GM04504 (cell line): ENCODE results near the gene HSPA12A.
A peak's percentile ranks its signal among the peaks of the same experiment; 100 is the strongest.

Experiments
- DNase-seq: peaks from one replicate; pipeline ENCODE4 v3.0.0-alpha.2; 2012; ENCODE audit warnings: low read depth

HSPA12A gene

DNA sequence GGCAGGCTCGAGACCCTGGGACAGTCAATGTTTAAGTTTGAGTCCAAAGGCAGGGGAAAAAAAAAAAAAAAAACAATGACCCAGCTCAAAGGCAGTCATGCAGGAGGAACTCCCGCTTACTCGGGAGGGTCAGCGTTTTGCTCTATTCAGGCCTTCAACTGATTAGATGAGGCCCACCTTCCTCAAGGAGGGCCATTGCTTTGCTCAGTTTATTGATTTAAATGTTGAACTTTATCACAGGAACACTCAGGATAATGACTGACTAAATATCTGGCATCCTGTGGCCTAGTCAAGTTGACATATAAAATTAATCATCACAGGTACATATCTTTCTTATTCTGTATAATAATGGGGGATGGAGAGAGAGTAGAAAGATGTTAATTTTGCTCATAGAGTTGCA lies 52.6 kb downstream of the HSPA12A start:
- DNase-seq, result no peak

DNA sequence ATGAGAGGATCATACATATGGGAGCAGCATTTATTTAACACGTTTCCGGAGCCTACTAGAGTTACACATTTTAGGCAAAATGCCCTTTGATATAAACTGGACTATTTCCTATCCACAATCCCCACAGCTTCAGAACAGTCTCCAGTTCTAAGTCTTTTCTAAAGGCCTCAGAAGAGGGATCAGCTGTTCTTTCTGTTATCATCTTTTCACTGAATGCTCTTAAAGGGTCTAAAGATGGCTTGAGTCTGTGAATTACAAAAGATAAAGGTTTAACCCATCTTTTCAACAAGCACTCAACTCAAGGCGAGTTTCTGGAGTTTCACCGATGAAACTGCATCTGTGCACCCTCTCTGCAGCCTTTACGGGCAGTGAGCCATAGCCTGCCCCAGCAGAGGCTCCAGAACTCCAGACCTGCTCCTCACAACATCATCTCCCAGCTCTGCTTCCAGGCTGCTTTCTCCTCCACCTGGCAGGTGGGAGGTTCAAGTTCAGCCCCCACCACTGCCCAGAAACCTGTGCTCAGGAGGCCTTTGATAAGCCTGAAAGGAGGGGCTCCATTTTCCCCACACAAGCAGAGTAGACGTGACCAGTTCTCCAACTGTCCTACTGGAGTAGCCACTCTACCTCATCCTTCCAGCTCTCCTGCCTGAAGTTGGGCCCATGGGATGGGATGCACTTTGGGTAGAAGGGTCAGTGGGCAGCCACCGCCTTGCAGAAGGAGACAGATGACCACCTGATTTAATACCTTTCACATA lies 53.4 kb downstream of the HSPA12A start:
- DNase-seq, result no peak

DNA sequence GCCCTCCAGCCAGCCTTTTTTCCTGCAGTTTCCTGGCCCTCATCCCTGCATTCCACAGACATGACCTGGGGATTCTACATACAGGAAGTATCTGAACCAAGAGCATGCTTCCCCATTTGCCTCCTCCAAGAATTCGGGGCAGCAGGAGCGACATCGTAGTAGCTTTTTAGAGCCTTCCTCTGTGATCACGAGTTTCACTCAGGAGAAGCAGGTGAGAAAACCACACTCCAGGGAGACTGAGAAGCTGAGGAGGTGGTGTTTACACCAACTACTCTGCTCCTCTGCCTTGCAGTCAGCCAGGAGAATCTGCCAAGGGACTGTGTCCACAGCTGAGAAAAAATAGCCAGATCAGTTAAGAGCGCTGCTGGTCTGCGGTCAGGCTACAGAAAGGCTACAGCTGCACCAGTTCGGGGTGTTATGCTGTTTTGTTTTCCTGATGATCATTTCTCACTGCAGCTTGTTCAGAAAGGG lies 54.1 kb downstream of the HSPA12A start:
- DNase-seq, result peak; percentile 13

DNA sequence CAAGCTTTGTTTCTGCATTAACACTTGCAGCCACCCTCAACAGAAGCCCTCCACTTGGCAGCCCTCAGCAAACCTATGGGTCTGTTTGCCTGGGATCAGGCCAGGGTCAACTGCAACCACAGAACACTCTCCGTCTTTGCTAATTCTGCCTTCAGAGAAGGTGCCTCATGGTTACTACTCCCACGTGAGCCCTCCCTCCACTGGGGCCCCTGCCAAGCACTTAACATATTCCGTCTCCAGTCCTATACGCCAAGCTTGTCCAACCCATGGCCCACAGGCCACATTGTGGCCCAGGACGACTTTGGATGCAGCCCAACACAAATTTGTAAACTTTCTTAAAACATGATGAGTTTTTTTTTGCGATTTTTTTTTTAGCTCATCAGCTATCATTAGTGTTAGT lies 54.7 kb downstream of the HSPA12A start:
- DNase-seq, result no peak

DNA sequence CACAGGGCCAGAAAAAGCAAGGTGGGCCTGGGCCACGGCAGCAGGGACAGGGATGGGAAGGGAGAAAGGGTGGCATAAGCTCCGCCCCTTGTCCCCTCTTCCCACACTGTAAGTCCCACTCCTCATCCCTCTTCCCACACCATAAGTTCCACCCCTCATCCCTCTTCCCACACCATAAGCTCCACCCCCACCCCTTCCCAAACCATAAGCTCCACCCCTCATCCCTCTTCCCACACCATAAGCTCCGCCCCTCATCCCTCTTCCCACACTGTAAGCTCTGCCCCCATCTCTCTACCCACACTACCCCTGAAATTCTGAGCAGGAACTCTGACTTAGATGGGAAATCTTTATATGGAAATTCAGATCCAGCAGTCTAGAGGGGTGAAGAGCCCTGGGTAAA lies 55.7 kb downstream of the HSPA12A start:
- DNase-seq, result no peak

DNA sequence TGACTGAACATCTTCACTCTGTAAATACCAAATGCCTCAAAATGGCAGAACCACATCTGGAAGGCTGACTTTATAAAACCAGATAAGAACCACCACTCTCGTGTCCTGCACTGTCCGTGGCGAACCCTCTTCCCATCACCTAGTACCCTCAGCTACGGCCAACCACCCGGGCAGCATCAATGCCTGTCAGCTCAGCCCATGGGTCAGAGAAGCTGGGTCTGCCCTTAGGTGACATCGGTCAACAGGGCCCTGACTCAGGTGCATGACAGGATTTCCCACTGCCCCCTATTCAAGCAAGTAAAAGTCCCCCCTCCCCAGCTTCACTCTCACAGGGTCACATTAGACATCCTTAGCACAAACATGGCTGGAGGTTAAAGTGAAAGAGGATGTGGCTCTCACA lies 56.6 kb downstream of the HSPA12A start:
- no peak for DNase-seq

DNA sequence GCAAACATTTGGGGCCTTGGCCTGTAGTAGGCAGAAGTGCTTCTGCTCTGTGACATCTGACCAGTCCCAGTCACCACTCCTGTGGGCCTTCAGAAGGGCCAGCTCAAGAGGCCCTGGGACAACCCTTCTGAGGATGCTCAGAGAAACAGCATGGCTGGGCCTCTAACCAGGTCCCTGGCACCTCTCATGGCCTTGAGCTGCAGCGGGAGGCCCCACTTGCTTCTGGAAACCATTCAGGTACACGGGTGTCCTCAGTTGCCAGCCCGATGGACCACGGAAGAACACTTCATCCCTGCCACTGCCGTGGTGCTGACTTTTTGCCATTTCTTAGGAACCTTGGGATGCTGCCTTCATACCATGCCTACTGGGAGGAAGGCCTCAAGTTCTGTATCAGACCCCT lies 57.6 kb downstream of the HSPA12A start:
- DNase-seq, result no peak

DNA sequence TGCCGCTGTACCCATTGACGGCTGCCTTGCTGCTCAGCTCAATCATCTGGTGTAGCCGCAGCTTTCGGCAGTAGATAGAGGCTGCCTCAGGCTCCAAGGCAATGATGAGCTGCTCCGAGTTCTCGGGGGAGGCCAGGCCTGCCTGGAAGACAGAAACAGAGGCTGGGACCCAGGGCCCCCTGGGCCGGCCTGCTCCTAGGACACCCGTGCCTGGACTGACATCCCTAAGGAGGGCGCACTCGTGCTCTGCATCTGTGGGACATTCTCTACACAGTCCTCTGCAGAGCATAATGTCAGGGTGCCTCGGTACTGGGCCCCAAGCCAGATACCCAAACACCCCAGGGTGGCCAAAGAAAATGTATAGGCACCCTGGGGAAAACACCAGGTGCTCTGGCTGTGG lies 58.5 kb downstream of the HSPA12A start:
- no peak for DNase-seq

DNA sequence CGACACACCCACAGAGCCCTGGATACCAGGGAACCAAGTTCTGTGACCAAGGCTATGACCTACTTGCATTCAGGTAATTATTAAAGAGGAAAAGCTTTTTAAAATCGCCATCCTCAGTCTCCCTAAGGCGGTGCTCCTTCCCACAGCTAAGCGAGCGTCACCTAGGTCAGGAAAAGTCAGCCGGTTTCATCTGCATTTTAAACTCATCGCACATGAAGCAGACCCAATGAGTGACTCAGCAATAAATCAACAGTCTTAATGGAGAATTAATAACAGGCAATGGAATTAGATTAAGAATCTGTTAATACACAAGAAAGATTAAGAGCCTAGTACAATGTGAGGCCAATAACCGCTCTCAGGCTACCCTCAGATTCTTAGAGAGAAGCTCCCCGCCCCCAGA lies 59.2 kb downstream of the HSPA12A start:
- DNase-seq, result no peak

DNA sequence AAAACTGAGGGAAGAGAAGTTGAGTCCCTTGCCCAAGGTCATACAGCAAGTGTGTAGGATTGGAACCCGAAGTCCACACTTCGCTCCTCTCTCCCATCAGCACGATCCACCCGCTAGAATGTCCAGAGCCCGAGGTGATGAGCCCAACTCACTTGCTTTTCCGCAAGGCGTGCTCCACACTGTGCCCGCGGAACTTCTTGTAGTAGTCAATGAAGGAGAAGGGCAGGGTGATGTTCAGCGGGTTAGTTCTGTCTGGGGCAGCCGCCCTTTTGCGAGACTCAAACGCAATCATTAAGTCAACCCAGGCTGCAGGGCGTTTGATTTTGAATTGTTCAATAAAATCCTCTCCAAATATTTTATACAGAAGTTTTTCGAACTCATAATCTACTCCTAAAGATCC lies 63.0 kb downstream of the HSPA12A start:
- DNase-seq, result no peak

DNA sequence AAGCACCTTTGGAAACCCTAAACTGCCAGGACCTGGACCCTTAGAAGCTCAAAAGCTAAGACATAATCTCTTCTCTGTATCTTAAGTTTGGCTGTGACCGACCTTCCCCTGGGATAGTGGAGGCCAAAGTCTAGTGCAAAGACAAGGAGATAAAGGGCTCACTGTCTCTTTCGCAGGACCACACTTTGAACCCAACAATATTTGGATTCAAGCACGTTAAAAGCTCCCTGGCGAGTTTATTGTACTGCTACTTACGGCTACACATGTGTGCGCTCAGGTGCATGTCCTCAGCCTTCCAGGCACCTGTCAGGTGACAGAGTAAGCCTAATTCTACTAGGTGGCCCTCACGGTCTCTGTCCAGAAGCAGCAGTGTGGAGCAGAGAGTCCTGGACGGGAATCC lies 65.7 kb downstream of the HSPA12A start:
- no peak for DNase-seq

DNA sequence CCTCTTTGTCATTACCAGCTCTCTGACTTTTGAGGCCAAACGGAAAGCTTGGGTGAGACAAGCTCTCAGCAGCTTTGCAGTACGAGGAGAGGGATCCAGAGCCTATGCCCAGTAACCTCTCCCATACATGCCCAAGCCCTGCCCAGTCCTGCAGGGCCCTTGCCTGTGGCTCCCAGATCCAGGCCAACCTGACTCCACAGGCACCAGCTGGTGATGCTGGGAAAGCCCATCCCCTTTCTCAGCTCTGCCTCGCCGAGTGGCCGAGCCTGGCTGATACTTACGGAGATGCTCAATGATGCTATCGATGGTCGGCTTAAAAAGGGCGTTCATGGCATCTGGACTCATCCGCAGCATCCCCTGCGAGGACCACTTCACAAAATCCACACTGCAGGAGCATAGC lies 66.2 kb downstream of the HSPA12A start:
- no peak for DNase-seq

DNA sequence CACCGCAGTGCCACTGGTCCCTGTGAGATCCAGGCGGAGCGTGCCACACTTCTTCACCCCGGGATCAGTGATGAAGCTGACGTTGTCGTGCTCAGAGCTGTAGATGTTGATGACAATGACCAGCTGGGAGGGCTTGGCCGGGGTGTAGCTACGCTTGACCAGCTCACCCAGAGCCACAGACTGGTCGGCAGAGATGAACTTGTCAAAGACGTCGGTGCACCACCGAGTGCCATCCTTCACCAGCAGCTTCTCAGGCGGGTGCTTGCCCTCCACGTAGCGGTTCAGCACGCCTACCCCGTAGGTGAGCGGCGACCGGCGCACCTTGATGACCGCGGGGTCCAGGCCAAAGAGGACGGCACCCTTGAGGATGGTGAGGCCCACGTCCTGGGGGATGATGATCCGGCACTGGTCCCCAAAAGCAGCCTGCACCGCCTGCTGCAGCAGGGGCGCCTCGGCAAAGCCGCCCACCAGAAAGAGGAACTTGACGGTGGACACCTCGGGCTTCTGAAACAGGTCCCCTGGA lies 67.4 kb downstream of the HSPA12A start:
- DNase-seq, result no peak

DNA sequence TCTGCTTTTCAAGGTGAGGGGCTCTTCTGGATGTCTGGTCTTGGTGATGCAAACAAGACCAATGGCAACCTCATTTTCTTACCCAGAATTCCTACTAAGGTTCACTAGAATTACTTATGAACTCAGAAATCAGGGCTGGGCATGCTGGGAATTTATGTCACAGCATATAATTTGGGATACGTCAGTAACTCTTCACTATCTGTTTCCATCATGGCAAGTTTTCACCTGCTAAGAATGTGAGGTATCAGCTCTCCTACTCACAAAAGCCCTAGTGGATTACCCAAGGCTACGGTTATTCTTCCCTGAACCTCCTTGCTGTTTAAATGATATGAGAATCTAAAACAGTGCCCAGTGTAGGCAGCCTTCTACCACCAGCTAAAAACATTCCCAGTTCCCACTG lies 68.5 kb downstream of the HSPA12A start:
- no peak for DNase-seq

DNA sequence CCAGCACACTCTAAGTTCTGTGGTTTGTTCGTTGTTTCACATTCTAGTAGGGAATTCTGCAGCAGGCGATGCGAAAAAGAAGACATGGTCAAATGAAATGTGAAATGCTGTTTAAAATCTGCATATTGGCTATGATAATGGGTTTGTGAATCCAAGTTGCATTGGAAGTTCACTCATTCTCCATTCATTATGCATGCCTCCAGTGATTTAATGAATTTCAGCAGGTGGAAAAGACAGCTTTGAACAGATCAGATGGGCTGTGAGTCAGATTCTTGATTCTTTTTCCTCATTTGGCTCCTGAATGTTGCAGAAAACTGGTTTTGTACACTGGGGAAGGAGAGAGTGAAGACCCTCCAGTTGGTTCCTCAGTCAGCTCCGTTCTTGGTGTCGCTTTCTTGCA lies 69.5 kb downstream of the HSPA12A start:
- no peak for DNase-seq

DNA sequence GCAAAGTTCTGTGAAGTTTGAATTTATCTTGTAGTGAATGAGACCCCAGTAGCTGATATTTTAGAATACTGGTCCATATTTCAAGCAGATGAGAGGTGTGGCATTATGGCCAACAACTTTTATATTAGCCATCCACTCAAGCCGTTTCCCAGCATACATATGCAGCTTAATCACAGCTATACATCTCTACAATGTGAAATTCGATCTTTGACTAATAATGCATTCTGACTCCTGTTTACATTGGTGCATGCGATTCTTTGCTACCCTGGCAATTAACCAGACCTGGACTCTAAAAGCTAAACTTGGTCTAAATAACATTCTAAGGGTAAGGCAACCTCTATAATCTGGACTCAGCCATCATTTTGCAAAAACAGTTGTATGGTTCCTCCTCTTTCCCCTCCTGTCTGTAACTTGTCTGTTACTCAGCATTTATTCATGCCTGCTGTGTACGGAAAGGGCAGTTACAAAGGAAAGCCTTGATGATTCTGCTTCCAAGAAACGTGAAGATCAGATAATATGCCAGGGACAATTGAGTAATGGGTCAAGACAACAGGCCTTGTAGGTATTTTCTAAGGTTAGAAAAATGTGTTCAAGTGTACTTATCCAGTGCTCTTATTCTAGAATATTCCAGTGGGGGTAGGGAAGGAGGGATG lies 71.0 kb downstream of the HSPA12A start:
- DNase-seq, result no peak

DNA sequence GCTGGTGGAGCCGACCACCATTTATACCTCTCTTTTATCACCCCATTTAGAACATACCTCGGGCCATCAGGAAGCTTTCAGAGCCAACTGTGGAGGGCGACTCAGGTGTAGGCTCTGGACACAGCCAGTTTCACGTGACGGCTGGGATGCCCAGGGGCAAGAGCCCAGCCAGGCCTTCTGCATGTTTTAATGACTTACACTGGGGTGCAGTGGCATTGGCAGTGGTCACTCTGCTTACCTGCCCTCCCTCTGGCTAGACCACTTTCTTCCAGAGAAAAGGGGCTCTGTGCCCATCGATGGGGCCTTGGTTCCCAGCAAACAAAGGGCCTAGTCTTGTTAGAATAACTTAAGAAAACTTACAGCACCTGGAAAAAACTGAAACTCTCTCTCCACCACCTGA lies 71.7 kb downstream of the HSPA12A start:
- no peak for DNase-seq

DNA sequence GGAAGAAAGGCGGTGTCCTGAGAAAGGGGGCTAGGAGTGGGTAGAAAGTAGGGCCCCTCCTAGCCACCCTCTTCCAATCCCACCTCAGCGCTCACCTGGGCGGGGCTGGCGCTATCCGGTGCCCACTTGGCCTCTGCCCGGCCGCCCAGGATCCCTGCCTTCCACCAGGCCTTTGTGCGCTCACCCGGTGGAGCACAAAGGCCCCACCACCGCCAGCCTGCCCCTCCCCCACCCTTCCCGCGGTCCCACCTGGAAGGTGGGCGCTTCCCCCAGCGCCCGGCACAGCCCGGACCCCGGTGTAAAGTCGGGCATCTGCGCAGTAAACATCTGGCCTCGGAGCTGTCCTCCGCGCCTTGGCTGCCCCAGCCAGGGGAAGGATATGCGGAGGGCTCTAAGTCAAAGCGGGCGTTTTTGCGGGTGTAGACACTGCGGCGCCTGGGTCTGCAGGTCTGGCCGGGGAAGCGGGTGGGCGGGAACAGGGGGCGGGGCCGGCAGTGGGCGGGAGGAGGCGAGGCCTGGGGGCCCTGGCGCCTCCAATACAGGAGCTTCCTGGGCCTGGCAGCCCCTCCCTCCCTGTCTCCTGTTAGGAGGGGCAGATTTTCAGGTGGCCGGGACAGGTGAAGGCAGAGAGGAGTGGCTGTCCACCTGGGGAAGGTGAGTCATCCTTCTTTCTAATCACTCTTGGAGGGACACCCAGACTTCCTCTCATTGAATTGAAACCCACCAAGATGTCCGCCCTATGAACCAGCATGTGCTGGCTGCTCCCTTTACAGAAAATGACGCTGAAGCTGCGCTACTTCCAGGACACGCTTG lies 72.3 kb downstream of the HSPA12A start:
- no peak for DNase-seq

DNA sequence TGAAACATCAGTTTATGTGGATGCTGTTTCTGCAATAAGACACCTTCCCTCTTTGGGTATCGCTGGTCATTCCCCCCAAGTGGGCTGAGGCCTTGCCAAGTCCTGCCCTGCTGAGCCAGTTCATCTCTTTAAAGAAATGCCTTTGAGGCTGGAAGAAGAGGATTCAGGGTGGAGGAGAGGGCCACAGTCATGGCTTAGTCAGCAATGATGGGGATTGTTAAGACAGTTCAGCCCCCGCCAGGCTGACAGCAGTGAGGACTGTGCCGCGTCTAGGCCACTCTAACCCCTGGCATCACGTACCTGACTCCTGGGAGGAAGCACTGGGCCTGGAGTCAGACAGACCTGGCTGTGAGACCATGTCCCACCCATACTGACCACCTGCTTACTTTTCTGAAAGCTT lies 73.3 kb downstream of the HSPA12A start:
- no peak for DNase-seq

DNA sequence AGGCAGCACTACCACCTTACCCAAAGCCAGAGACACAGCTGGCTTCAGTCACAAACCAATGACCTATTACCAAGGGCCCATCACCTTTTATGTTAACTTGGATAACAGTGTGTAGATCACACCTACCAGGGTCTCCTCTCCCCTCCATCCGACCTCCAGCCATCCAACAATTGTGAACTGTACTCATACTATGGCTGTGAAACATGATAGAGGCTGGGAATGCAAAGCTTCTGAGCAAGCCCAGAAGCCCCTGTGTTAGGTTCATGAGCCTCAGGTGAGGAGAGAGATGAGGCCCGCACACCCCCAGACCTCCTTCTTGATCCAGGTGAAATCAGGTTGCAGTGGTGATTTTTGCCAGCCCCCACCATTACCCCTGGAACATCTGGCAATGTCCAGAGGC lies 73.9 kb downstream of the HSPA12A start:
- DNase-seq, result no peak

DNA sequence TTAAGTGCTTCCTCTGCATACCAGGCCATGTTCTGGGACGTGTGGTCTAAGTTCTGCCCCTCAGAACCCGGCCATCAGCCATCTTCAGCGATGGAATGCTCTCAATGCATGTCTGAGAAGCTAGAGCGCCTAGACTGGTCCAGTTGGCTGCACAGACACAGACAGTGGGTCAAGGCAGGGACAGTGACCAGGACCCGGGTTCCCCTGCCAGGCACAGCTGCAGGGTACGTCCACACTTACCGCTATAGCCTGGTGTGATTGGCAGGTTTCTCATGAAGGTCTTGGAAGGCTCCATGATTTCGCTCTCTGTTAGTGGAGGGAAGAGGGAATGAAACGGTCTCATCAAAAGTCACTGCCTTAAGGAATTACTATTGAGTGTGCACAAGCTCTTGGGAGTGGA lies 74.3 kb downstream of the HSPA12A start:
- no peak for DNase-seq

DNA sequence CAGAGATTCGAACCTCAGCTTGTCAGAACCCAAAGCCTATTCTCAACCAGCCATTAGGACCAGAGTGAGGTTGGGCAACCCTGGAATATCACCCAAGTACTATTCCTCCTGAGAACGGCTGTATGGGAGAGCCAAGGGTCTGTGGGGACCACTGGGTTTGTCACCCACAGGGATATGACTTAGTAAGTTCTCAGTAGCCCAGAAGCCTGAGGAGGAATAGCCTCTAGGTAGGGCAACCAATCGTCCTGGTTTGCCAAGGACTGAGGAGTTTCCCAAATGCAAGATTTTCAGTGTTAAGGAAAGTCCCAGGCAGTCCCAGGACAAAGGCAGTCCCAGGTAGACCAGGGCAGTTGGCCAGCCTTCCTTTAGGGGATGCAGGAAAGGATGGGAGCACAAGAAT lies 74.9 kb downstream of the HSPA12A start:
- DNase-seq, result no peak
